Gastrocnemius medialis (tissue), 4 donors: Measurements from ENCODE around the gene PLEKHM2. TPM values are rescaled to one million over a fixed set of nuclear protein-coding genes. Genes with fewer than 3 reads are reported as not detected.

Experiments
- ATAC-seq, 2 donors: fragments of 150-250 bp; one replicate each; pipeline ENCODE4 v1.9.1; 2016
- DNase-seq, 2 donors: peaks; one replicate each; pipeline ENCODE4 v3.0.0-alpha.2; 2019
- H3K27ac ChIP-seq, 4 donors: fragments of 200-600 bp; sonication (generic); 1 replicate in 1 of 4; 2 replicates in 3 of 4; pipeline ENCODE4 v1.5.1; 2016 to 2018; ENCODE audit warnings: mild to moderate bottlenecking in 2 of 4, moderate library complexity in 1 of 4
- H3K27me3 ChIP-seq, 3 donors: fragments of 200-600 bp; sonication (generic) in 2 of 3; 1 replicate in 1 of 3; 2 replicates in 2 of 3; pipeline versions ENCODE4 v1.5.1 to v1.6.0; 2016 to 2019; ENCODE audit warnings: mild to moderate bottlenecking in 1 of 3, moderate library complexity in 1 of 3
- H3K36me3 ChIP-seq, 2 donors: fragments of 200-600 bp; sonication (generic) in 1 of 2; one replicate each; pipeline ENCODE4 v1.5.1; 2017 to 2018
- H3K4me1 ChIP-seq, 2 donors: fragments of 200-600 bp; sonication (generic) in 1 of 2; one replicate each; pipeline ENCODE4 v1.5.1; 2016 to 2017; ENCODE audit warnings: mild to moderate bottlenecking in 2 of 2
- H3K4me3 ChIP-seq, 4 donors: fragments of 200-600 bp; sonication (generic) in 3 of 4; 1 replicate in 1 of 4; 2 replicates in 3 of 4; pipeline ENCODE4 v1.5.1; 2016 to 2019; ENCODE audit warnings: mild to moderate bottlenecking in 2 of 4
- H3K9me3 ChIP-seq, 3 donors: fragments of 200-600 bp; sonication (generic) in 2 of 3; 1 replicate in 1 of 3; 2 replicates in 2 of 3; pipeline ENCODE4 v1.5.1; 2016 to 2019
- CTCF ChIP-seq, 5 experiments: fragments of 450-650 bp in 3 of 5; fragments of 200-600 bp in 2 of 5; sonication (generic) in 2 of 5; IDR thresholded peaks in 4 of 5; conservative IDR thresholded peaks in 1 of 5; 1 replicate in 4 of 5; 2 replicates in 1 of 5; pipeline ENCODE4 v1.5.1; 2016 to 2019; ENCODE audit warnings: antibody characterized with exemption in 5 of 5, mild to moderate bottlenecking in 3 of 5, moderate library complexity in 3 of 5
- POLR2A ChIP-seq, 2 donors: fragments of 450-650 bp; IDR thresholded peaks; one replicate each; pipeline ENCODE4 v1.6.1; 2017; ENCODE audit warnings: antibody characterized with exemption in 2 of 2, mild to moderate bottlenecking in 2 of 2, moderate library complexity in 2 of 2
- in situ Hi-C, 4 donors: fragments of 200-750 bp; cut with MboI; loops; one replicate each; pipeline versions ENCODE4 v1.15.0 to v1.8.0; 2017; ENCODE audit warnings: low sequenced_read_pairs in 4 of 4
- intact Hi-C: fragments of 100-400 bp; cut with DNase I; formaldehyde crosslinking; loops from one replicate; pipeline ENCODE4 v1.15.1; 2023; ENCODE audit warnings: low total_unique reads
- total RNA-seq, 4 donors: library from RNA; depleted of rRNA; stranded (reverse); fragments of >200 nt; gene quantifications; one replicate each; pipeline versions ENCODE4 v1.1.0 to v1.2.3, GENCODE V29; 2016

PLEKHM2 gene
- total RNA-seq, 4 donors from 2014 or later = 86.7 to 170 (median 144) TPM

DNA sequence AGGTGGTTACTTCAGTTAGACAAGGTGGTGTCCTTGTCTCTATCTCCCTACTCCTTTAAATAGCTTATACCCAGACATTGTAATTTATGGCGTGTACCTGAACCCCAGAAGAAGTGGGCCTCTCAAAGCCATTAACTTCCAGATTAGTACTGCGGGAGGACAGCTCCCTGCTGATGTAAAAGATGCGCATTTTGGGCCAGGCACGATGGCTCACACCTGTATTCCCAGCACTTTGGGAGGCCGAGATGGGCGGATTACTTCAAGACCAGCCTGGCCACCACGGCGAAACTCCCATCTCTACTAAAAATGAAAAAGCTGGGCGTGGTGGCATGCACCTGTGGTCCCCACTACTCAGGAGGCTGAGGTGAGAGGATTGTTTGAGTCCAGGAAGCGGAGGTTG lies 15.0 kb upstream of the PLEKHM2 start:
- ATAC-seq (no peak), DNase-seq (no peak)
- TF ChIP-seq CTCF (IDR thresholded peaks at IDR 0.05 in 4 of 5, conservative IDR thresholded peaks at IDR 0.05 in 1 of 5) = no peak
- no peak for TF ChIP-seq POLR2A (IDR thresholded peaks at IDR 0.05)
- H3K4me1 ChIP-seq = peaks cover 9 to 13% of the 10 kb centered on the region in 2 donors
- no peaks in the 10 kb centered on the region for H3K9me3 ChIP-seq
- no peak overlapping the region for H3K4me3 ChIP-seq
- H3K36me3 ChIP-seq = no peaks in the 10 kb centered on the region
- in situ Hi-C loops = no loop called here
- peak overlapping the region in 3 of 4 donors; percentile 6 to 41 (median 12) for H3K27ac ChIP-seq
- intact Hi-C loops = no loop called here
- no peaks in the 10 kb centered on the region for H3K27me3 ChIP-seq

DNA sequence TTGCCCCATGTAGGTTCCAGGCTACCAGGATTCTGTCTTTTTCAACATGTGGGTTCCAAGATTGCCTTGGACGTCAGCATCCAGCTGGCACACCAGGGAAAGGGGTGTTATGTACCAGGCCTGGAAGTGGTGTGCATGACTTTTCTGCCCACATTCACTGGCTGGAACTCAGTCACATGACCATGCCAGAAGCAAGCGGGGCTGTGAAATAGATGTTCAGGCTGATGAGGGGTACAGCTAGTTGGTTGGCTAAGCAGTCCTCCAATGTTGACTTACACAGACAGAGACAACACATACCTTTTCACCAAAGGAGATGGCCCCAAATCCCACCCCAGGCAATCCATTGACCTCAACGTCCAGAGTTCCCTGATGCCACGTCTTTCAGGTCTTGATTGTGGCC lies 14.3 kb upstream of the PLEKHM2 start:
- H3K4me3 ChIP-seq = no peak overlapping the region
- intact Hi-C loops (no loop called here), in situ Hi-C loops (no loop called here)
- H3K36me3 ChIP-seq = no peaks in the 10 kb centered on the region
- no peak for DNase-seq
- no peaks in the 10 kb centered on the region for H3K27me3 ChIP-seq
- H3K4me1 ChIP-seq = peaks cover 9 to 13% of the 10 kb centered on the region in 2 donors
- no peaks in the 10 kb centered on the region for H3K9me3 ChIP-seq
- no peak for TF ChIP-seq POLR2A (IDR thresholded peaks at IDR 0.05)
- no peak for TF ChIP-seq CTCF (IDR thresholded peaks at IDR 0.05 in 4 of 5, conservative IDR thresholded peaks at IDR 0.05 in 1 of 5)
- no peak for ATAC-seq
- peak overlapping the region in 3 of 4 donors; percentile 72 to 77 (median 77) for H3K27ac ChIP-seq

DNA sequence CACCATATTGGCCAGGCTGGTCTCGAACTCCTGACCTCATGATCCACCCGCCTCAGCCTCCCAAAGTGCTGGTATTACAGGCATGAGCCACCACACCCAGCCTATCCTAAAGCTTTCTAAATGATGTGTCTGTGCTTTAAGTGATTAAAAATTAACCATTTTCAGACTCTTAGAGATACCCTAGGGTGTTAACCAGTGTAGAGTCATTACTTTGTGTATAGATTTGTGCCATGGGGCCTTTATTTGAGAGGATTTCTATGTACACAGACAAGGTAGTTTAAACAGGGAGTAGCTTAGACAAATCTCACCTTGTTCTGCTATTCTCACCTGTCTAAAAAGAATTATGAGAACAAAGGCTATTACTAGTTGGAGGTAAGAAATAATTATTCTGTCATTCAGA lies 12.7 kb upstream of the PLEKHM2 start:
- ATAC-seq (no peak), DNase-seq (no peak)
- Histone ChIP-seq H3K27me3 (no peaks in the 10 kb centered on the region), H3K27ac (peak overlapping the region; percentile 58 to 77 (median 74)), H3K4me3 (no peak overlapping the region), H3K4me1 (peaks cover 9 to 12% of the 10 kb centered on the region in 2 donors), H3K9me3 (no peaks in the 10 kb centered on the region), H3K36me3 (no peaks in the 10 kb centered on the region)
- in situ Hi-C loops (no loop called here), intact Hi-C loops (no loop called here)
- no peak for TF ChIP-seq CTCF (IDR thresholded peaks at IDR 0.05 in 4 of 5, conservative IDR thresholded peaks at IDR 0.05 in 1 of 5)
- no peak for TF ChIP-seq POLR2A (IDR thresholded peaks at IDR 0.05)

DNA sequence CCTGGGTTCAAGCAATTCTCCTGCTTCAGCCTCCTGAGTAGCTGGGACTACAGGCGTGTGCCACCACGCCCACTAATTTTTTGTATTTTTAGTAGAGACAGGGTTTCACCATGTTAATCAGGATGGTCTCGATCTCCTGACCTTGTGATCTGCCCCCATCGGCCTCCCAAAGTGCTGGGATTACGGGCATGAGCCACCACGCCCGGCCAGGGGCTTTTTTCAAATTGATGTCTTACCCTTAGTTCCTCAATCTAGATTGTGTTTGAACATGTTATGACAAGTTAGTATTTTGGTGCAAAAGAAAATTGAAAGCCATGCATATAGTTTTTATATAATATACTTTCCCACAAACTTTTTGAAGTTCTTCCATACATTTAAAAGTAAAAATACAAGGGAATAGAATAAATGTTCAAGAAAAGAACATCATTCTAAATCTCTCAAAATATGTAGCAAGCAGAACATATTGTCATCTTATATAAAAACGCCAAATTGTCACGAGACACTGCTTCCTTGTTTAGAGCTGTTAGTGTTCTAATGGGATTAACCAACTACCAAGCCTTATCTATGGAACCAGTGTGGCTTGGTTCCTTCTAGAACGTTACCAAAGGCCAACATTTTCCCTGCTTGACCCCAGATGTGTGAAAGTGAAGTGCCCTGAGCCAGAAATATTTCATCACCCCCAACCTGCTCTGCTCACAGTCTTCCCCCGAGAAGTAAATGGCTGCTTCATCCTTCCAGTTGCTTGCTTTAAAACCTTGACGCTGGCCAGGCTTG lies 9.5 kb upstream of the PLEKHM2 start:
- Histone ChIP-seq H3K9me3 (no peaks in the 10 kb centered on the region), H3K27ac (peak overlapping the region in 1 of 4 donors; percentile 14), H3K27me3 (no peaks in the 10 kb centered on the region), H3K4me1 (peaks cover 4 to 9% of the 10 kb centered on the region in 2 donors), H3K4me3 (no peak overlapping the region), H3K36me3 (no peaks in the 10 kb centered on the region)
- ATAC-seq (no peak), DNase-seq (no peak)
- in situ Hi-C loops = no loop called here
- intact Hi-C loops = no loop called here
- no peak for TF ChIP-seq CTCF (IDR thresholded peaks at IDR 0.05 in 4 of 5, conservative IDR thresholded peaks at IDR 0.05 in 1 of 5)
- no peak for TF ChIP-seq POLR2A (IDR thresholded peaks at IDR 0.05)
